HG03378 (cell line): Measurements from ENCODE around the gene PUM2.

ENCODE experiments used
- ATAC-seq: cut with Tn5 transposase; IDR thresholded peaks from one replicate; pipeline ENCODE4 v1.9.1; 2021; ENCODE audit warnings: mild to moderate bottlenecking, moderate library complexity; ENCODE audit not compliant: unreplicated experiment

Gene PUM2

DNA sequence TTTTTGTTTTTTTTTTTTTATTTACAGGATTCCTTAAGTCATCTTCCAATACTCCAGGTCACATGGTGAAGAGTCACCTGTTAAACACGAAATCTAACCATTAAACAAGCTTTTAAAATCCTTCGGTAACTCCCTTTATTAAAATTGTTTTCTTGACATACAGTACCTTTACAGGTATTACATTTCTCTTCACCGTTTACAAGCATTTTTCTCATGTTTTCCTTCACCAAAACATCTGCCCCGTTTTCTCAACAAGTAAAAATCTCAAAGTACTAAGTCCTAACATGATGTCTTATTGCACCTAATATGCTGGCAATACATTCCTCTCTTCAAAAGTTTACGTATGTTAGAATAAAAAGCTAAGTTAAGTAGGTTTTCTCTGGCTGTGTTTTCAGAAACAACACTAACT lies 1.1 kb downstream of the PUM2 start:
- ATAC-seq: no peak

DNA sequence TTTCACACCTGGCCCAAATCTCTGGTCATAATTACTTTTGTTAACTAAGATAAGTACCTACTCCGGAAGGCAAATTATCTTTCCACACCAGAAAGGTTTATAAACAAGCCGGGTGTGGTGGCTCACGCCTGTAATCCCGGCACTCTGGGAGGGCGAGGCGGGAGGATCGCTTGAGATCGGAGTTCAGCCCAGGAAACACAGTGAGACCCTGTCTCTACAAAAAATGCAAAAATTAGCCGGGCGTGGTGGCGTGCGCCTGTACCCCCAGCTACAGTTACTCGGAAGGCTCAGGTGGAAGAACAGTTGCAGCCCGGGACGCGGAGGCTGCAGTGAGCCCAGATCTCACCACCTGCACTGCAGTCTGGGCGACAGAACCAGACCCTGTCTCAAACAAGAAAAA lies 2.1 kb downstream of the PUM2 start:
- no peak for ATAC-seq

DNA sequence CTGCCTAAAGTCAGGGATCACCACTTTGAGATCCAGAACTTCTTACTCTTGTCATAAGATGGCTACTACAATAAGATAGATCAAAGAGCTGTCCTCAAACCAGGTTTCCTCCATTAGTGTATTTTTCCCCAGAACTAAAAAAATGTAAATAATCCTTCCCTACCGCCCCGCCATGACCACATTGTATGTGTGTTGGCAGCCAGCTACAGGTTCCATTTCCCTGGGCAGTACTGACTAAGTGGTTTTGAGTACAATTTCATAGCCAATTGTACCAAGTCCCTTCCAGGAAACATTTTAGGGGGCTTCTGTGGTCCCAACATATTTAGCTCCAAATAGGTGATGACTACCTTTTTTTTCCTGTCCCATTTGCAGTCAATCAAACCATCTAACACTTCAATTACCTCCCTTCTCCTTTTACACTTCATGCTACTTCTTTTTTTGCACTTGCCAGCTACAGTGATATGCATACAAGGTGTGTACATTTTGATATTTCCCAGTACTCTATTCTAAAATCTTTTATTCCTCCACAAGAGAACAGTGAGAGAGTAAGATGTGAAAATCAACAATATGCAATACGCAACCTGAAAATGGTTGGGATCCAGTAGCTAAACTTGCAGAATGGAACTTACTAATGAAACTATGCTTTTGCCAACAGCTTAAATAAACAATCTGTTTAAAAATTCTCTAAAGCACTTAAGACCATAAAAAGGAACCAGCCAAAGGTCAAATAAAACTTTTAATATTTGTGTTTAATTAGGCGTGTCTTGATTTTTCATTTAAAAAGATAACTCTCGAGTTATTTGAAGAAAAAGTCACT lies 3.9 kb downstream of the PUM2 start:
- ATAC-seq: no peak

DNA sequence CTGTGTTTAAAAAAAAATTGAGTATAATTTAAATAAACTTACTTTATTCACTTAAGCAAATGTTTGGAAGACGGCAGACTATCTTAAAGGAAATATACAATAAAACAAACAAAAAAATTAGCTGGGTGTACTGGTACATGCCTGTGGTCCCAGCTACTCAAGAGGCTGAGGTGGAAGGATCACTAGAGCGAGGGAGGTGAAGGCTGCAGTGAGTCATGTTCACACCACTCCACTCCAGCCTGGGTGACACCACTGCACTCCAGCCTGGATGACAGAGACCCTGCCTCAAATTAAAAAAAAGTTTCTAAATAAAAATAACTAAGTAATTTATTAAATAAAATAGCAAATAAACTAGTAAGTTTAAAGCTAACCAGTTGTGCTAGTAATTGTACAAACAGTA lies 7.5 kb downstream of the PUM2 start:
- ATAC-seq: no peak

DNA sequence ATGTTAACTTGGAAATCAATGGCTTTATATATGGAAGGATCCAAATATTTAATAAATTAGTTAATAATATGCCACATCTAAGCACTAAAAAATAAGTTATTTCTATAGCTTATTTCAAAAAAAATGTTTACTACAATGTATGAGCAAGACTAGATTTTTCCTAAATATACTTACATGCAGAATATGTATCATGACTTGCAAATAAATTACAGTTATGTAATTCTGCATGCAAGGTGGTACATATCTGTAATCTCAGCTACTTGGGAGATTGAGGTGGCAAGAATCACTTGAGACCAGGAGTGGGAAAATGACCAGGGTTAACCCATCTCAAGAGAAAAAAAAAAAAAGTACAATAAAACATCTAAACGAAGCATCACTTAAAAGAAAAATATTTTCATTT lies 11.6 kb downstream of the PUM2 start:
- ATAC-seq: no peak

DNA sequence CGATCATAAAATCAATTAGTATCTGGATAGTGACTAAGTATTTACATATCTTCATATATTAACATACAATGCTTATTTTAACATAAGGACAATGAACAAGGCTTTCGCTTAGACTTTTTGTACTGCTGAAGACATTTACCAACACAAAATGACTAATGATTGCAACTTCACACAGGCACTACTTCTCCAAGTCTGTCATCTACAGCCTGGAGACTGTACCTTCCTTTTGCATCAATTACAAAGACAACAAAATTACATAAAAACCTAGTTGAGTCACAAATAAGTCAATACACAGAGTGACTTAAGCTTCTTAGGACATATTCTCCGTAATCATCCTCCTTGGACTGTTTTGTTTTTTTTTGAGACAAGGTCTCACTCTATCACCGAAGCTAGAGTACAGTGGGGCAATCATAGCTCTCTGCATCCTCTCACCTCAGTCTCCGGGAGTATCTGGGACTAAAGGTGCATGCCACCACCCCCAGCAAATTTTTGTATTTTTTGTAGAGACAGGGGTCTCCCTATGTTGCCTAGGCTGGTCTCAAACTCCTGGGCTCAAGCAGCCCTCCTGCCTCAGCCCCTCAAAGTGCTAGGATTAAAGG lies 15.9 kb downstream of the PUM2 start:
- no peak for ATAC-seq

DNA sequence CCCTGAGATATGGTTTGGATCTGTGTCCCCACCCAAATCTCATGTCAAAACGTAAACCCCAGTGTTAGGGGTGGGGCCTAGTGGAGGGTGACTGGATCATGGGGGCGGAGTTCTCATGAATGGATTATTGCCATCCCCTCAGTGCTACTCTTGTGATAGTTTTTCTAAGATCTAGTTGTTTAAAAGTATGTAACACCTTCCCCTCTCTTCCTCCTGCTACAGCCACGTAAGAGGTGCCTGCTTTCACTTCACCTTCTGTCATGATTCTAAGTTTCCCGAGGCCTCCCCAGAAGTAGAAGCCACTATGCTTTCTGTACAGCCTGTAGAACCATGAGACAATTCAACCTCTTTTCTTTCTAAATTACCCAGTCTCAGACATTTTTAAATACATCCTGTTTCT lies 16.9 kb downstream of the PUM2 start:
- no peak for ATAC-seq

DNA sequence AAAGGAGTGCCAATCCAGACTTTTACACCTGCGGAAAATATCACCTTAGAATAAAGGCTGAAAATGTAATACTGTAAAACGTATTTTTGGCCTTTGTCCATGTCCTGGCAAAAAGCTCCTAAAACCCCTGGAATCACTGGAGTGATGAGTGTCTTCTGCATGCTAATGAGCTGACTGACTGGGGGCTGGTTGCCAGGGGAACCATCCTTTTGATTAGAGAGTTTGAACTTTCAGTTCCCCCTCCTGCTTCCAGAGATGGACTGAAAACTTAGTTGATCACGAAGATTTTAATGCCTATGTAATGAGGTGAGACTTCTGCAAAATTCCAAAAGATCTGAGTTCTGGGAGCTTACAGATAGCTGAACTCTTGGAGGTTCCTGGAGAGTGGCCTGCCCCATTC lies 20.5 kb downstream of the PUM2 start:
- no peak for ATAC-seq

DNA sequence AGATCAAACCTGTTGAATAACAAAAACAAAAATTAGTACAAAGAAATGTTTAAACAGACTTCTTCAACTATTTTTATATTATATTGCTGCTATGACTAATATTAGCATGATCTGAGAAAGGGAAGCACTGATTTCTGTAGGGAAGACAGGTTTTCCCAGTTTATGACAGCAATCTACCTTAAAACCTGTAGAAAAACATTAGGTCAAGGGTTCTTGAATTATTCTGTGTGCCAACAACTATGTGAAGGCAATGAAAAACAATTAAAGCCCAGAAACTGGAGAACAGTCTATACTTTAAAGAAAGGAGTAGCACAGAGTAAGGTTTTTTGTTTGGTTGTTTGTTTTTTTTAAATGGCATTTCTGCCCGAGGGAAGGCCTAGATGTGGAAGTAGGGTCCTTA lies 23.3 kb downstream of the PUM2 start:
- ATAC-seq: no peak

DNA sequence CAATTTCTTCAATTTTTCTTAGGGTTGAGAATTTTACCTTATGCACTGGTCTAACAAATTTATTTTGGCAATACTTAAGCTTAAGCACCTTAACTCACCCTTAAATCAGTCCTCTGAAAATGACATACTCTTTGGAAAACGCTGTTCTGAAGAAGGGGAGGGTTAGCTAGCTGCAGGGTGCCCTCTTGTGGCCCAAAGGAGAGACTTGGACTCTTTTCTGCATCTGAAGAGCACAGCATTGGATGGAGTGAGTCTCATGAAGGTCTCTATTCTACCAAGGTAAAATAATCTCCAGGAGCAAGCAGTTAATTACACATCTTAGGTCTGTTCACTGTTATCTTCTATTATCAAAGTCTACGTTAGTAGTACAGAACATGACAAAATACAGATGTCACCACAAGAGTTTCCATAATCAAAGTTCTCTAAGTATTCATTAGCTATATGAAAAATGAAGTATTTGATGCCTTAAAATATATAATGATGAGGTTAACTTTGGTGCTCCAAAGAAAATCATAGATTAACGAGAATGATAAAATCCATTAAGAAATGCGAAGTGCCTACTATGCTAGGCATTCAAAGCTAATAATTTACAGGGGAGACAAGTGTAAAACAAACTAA lies 24.4 kb downstream of the PUM2 start:
- ATAC-seq: no peak

DNA sequence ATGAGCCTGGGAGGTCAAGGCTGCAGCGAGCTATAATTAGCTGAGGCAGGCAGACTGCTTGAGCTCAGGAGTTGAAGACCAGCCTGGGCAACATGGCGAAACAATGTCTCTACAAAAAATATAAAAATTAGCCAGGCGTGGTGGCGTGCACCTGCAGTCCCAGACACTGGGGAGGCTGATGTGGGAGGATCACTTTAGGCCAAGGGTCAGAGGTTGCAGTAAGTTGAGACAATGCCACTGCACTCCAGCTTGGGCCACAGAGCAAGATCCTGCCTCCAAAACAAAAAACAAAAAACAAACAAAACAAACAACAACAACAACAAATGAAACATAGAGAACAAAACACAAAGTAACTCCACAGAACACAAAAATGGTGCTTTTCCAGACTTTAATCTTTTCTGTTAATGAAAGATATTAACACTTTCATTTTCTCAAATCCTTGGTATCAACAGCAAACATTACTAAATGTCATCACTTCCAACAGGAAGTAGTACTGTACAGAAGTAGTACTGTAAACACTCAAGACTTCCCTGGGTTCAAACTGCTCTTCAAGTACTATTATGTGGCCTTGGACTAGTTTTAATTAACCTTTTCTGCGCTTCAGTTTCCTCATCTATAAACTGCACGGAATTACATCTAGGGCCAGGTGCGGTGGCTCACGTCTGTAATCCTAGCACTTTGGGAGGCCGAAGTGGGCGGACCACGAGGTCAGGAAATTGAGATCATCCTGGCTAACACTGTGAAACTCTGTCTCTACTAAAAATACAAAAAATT lies 27.9 kb downstream of the PUM2 start:
- no peak for ATAC-seq

DNA sequence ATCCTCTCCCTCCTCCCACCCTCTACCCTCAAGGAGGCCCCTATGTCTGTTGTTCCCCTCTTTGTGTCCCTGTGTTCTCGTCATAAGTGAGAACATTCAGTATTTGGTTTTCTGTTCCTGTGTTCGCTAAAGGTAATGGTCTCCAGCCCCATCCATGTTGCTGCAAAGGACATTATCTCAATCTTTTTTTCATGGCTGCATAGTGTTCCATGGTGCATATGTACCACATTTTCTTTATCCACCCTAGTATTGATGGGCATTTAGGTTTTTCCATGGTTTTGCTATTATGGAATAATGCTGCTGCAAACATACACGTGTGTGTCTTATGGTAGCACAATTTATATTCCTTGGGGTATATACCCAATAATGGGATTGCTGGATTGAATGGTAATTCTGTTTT lies 33.0 kb downstream of the PUM2 start:
- ATAC-seq: no peak

DNA sequence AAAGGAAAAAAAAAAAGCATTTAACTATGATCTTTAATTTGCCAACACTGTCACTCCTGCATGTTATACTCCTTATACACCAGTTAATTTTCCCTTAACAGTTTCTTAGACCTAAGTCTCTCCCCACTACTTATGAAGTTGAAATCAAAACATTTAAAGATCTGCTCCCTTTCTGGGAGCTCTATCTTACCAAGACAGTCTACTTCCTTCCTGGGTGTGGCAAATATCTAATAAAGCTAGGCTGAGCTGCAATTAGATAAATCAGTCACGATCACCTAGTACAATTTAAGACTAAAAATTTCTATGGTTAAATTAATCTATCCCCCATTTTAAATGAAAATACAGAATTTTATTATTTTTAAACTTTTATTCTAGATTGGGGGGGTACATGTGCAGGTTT lies 33.4 kb downstream of the PUM2 start:
- no peak for ATAC-seq

DNA sequence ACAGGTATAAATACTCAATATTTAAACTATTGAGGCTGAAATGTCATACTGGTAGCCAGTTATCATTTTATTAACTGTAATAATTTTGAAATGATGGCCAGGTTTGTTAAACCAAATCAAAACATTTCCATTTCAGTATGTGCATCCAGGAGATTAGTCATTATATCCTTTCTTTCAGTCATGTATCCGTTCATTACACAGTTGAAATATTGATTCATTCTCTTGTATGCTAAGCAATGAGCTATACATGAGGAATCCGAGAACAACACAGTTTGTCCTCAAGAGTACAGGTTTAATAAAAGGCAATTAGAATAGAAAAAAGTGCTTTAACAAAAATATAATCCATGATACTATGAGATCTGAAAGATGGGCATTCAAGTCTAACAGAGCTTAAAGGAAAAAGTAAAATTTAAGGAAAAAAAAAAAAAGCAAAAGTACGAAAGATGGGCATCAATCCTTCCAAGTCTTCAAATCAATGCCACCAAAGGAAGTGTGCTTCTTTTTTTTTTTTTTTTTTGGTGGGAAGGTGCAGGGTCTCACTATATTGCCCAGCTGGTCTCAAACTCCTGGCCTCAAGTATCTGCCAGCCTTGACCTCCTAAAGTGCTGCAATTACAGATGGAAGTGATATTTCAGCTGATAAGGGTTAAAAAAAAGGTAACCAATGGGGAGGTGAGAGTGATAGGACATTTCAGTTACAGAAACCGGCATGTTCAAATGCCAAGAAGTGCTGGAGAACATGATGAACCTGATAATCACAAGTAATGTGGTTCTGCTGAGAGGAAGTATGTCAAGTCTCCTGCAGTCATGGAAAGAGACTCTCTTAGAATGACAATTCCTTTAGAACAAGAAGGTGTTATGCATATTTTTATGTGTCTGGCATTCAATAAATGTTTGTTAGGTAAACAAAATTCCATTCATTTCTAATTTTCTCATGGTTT lies 35.8 kb downstream of the PUM2 start:
- ATAC-seq: no peak

DNA sequence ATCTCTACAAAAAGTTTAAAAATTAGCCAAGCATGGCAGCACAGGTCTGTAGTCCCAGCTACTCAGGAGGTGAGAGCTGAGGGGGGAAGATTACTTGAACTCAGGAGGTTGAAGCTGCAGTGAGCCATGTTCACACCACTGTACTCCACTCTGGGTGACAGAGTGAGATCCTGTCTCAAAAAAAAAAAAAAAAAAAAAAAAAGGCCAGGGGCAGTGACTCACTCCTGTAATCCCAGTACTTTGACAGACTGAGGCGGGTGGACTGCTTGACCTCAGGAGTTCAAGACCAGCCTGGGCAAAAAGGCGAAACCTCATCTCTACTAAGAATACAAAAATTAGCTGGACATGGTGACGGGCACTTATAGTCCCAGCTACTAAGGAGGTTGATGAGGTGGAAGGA lies 37.0 kb downstream of the PUM2 start:
- no peak for ATAC-seq

DNA sequence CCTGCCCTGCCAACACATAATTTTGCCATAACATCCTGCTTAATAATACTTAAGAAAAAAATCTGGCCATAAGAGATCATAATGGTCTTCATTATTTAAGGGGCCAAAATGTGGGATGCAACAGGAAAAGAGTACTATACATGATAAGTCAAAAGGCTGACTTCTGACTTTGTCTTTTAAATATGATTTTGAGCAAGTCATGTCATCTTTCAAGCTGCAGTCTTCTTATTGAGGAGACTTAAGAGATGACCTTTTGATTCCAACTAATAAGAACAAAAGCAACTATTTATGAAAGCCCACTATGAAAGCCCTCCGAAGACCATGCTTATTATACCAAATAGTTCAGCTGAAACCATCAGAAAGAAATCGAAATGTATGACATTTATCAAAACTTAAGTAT lies 41.6 kb downstream of the PUM2 start:
- no peak for ATAC-seq

DNA sequence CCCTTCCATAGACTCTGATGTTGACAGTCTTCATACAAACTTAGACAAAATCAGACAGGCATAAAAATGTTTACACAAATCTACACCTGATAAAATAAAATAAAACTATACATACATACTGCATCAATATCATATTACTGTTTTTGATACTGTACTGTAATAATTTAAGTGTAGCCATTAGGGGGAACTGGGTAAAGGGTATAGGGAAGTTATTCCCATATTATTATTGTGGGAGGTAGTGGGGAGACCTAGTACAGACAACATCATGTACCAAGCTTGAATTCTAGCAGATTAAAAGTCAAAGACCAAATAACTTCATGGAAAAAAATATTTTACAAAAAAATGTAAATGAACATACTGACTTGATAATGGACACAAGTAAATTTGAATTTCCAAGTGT lies 43.3 kb downstream of the PUM2 start:
- no peak for ATAC-seq

DNA sequence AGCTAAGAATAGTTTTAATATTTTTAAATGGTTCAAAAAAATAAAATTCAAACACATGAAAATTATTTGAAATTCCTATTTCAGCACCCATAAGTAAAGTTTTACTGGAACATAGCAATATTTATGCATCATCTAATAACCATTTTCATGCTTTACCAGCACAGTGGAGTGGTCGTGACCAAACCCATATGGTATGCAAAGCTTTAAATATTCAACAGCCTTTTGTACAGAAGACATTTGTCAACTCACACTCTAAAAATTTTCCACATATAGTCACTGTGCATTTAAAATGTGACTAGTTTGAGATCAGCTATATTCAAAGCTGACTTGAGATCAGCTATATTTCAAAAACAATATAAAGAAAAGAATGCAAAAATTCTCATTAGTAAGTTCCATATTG lies 46.2 kb downstream of the PUM2 start:
- ATAC-seq: no peak

DNA sequence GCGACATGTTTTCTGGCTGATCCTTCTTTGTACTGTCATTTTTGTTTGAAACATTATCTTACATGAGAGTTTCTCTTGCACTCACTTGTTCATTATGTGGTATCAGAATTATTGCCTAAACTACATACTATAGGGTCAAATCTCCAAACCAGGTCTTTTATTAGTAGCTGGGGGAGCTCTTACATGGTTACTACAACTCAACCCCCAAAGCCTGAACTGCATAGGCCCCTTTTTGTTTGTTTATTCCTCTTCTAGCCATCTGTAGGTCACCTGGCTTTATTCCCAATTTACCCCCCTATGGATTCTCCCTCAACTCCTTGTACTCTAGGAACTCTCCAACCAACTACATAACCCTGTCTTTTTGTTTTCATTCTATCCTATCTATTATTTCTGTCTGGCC lies 46.7 kb downstream of the PUM2 start:
- no peak for ATAC-seq

DNA sequence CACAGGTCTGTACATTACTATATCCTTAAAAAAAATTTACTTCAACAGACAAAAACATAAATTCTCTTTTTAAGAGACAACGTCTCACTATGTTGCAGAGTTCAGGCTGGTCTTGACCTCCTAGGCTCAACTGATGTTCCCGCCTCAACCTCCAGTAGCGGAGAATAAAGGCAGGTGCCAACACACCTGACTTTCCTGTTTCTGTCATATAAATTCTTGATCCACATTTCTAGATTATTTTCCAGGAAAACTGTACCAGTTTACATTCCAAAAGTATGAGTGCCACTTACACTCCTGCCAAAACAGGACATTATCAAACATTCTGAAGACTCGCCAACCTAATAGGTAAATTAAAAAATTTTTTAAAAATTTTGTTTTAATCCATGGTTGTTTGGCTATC lies 48.6 kb downstream of the PUM2 start:
- no peak for ATAC-seq

DNA sequence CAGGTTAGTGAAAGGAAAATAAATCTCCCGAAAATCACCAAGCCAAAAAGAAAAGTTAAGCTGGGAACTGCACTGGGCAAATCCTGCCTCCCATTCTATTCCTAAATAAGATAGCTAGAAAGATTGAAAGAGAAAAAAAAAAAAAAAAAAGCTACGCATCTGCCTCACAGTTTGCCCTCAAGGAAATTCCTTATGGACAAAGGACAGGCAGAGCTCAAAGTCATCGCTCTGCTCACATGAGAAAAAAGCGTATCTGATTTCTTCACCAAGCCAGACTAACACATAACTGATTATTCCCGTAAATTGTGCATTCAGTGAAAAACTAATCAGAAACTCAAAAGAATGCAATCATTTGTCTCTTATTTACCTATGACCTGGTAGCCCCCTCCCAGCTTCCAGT lies 50.0 kb downstream of the PUM2 start:
- no peak for ATAC-seq
